Measurements from ENCODE around the gene GUK1. TPM values are rescaled to one million over a fixed set of nuclear protein-coding genes. Genes with fewer than 3 reads are reported as not detected.

The GUK1 gene
- total RNA-seq, 3 donors from 2014 or later (not counting 1 experiment from before 2014, with no cell fraction given): 292 to 313 (median 308) TPM

- Mint-ChIP-seq H3K27me3 (ENCODE audit: low read depth in 2 of 2) (no peaks in the 10 kb centered on the region), H3K4me3 (no peak overlapping the region), H3K36me3 (no peaks in the 10 kb centered on the region), H3K9me3 (no peaks in the 10 kb centered on the region), H3K27ac (peak overlapping the region in 1 of 2 donors; percentile 70), H3K4me1 (peaks cover 0 to 11% of the 10 kb centered on the region in 2 donors)
- Histone ChIP-seq H3K27ac (ENCODE audit: low read length) (no peak overlapping the region), H3K9me3 (ENCODE audit: control insufficient read depth, insufficient read depth, low read length) (no peaks in the 10 kb centered on the region), H3K4me3 (ENCODE audit: low read length) (no peak overlapping the region), H3K36me3 (ENCODE audit: control insufficient read depth, insufficient read depth, low read length) (peaks cover 15% of the 10 kb centered on the region), H3K4me1 (ENCODE audit: control insufficient read depth, insufficient read depth, low read length) (peaks cover 6% of the 10 kb centered on the region), H3K27me3 (ENCODE audit: control insufficient read depth, insufficient read depth, low read length) (no peaks in the 10 kb centered on the region)
- DNase-seq (no peak), ATAC-seq (no peak)
- 83% methylated on average over 2 of the region's 3 CpGs for WGBS (ENCODE audit: insufficient coverage)
- no peak for TF ChIP-seq CTCF (IDR thresholded peaks at IDR 0.05)
- intact Hi-C loops (cut with micrococcal nuclease): no loop called here
Measured at GRCh38 chr1:228152918-228153258, 12.8 kb downstream of the GUK1 start.

- Histone ChIP-seq H3K4me3 (ENCODE audit: low read length) (no peak overlapping the region), H3K27ac (ENCODE audit: low read length) (no peak overlapping the region), H3K4me1 (ENCODE audit: control insufficient read depth, insufficient read depth, low read length) (peaks cover 3% of the 10 kb centered on the region), H3K36me3 (ENCODE audit: control insufficient read depth, insufficient read depth, low read length) (peaks cover 2% of the 10 kb centered on the region), H3K27me3 (ENCODE audit: control insufficient read depth, insufficient read depth, low read length) (no peaks in the 10 kb centered on the region), H3K9me3 (ENCODE audit: control insufficient read depth, insufficient read depth, low read length) (no peaks in the 10 kb centered on the region)
- DNase-seq: no peak
- Mint-ChIP-seq H3K4me1 (peaks cover 0 to 11% of the 10 kb centered on the region in 2 donors), H3K4me3 (no peak overlapping the region), H3K27me3 (ENCODE audit: low read depth in 2 of 2) (no peaks in the 10 kb centered on the region), H3K27ac (no peak overlapping the region), H3K9me3 (no peaks in the 10 kb centered on the region), H3K36me3 (no peaks in the 10 kb centered on the region)
- ATAC-seq: no peak
- WGBS (ENCODE audit: insufficient coverage): 94% methylated on average over 11 of the region's 11 CpGs
- TF ChIP-seq CTCF (IDR thresholded peaks at IDR 0.05): no peak
- intact Hi-C loops (cut with micrococcal nuclease): no loop called here
Measured at GRCh38 chr1:228154021-228154669, 14.1 kb downstream of the GUK1 start.

GRCh38 chr1:228154670-228155571 is 14.8 kb downstream of the GUK1 start:
- Histone ChIP-seq H3K27me3 (ENCODE audit: control insufficient read depth, insufficient read depth, low read length) (no peaks in the 10 kb centered on the region), H3K36me3 (ENCODE audit: control insufficient read depth, insufficient read depth, low read length) (no peaks in the 10 kb centered on the region), H3K9me3 (ENCODE audit: control insufficient read depth, insufficient read depth, low read length) (no peaks in the 10 kb centered on the region), H3K27ac (ENCODE audit: low read length) (no peak overlapping the region), H3K4me3 (ENCODE audit: low read length) (no peak overlapping the region), H3K4me1 (ENCODE audit: control insufficient read depth, insufficient read depth, low read length) (peaks cover 3% of the 10 kb centered on the region)
- H3K27ac Mint-ChIP-seq: no peak overlapping the region
- 78% methylated on average over 20 of the region's 20 CpGs for WGBS (ENCODE audit: insufficient coverage)
- no peak for TF ChIP-seq CTCF (IDR thresholded peaks at IDR 0.05)
- H3K4me1 Mint-ChIP-seq: peaks cover 0 to 11% of the 10 kb centered on the region in 2 donors
- intact Hi-C loops (cut with micrococcal nuclease): no loop called here
- no peaks in the 10 kb centered on the region for H3K9me3 Mint-ChIP-seq
- no peaks in the 10 kb centered on the region for H3K36me3 Mint-ChIP-seq
- ATAC-seq (no peak), DNase-seq (no peak)
- no peak overlapping the region for H3K4me3 Mint-ChIP-seq
- H3K27me3 Mint-ChIP-seq (ENCODE audit: low read depth in 2 of 2): no peaks in the 10 kb centered on the region

Measured in natural killer cell (primary cell).